ENCODE data around the gene ESD. TPM values are rescaled to one million over a fixed set of nuclear protein-coding genes. Genes with fewer than 3 reads are reported as not detected.

The ESD gene
- total RNA-seq, 1 experiment from 2014 or later: 78.8 TPM

DNA sequence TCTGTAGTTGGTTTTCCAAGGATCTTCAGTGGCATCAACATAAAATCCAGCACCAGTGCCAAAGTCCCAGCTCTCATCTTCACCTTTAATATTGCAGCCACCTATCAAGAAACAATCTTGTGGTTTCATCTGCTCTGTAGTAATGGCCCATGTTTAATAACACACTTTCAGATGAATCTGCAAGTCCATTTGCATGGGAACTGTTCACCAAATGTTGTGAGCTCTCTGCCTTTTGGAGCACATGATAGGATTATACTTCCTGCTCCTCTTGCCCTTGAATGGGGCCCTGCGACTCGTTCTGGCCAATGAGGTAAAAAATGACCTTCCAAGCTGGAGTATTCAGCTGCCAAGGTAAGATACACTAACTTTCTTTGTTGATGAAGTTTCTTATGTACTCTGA is 14.3 kb downstream of the ESD start:
- no peak overlapping the region for H2BK120ac ChIP-seq (ENCODE audit: low read depth, low read length, poor library complexity, severe bottlenecking)
- H3K56ac ChIP-seq (ENCODE audit: insufficient read length, low read depth, low read length): no peak overlapping the region
- H3K4me2 ChIP-seq (ENCODE audit: insufficient read depth, insufficient read length, low read length): no peak overlapping the region
- no peak overlapping the region for H2BK15ac ChIP-seq (ENCODE audit: low read depth, low read length)
- H4K20me1 ChIP-seq (ENCODE audit: control insufficient read depth, insufficient read depth, insufficient read length): no peaks in the 10 kb centered on the region
- no peaks in the 10 kb centered on the region for H3K27me3 ChIP-seq (ENCODE audit: insufficient read depth, low read length)
- H2BK12ac ChIP-seq (ENCODE audit: insufficient read length, low read depth, low read length): no peak overlapping the region
- H3K4ac ChIP-seq (ENCODE audit: low read depth, low read length): no peak overlapping the region
- no peaks in the 10 kb centered on the region for H3K4me1 ChIP-seq (ENCODE audit: insufficient read depth, low read length)
- H3K9me3 ChIP-seq (ENCODE audit: control insufficient read depth, low read depth, low read length): no peaks in the 10 kb centered on the region
- no peak overlapping the region for H3K18ac ChIP-seq (ENCODE audit: insufficient read length, low read depth, low read length)
- Mint-ChIP-seq H3K4me3 (no peak overlapping the region), H3K4me1 (no peaks in the 10 kb centered on the region), H3K27ac (no peak overlapping the region), H3K27me3 (ENCODE audit: low read depth) (no peaks in the 10 kb centered on the region), H3K9me3 (no peaks in the 10 kb centered on the region), H3K36me3 (ENCODE audit: insufficient read depth in 1 of 3, low read depth in 3 of 3) (peaks cover 4 to 58% (median 48%) of the 10 kb centered on the region in 3 experiments; a peak in 5 of 7 replicates)
- H3K9ac ChIP-seq (ENCODE audit: extremely low read depth, insufficient read length, low read length): no peak overlapping the region
- H3K79me2 ChIP-seq (ENCODE audit: insufficient read depth, low read length): no peaks in the 10 kb centered on the region
- no peak overlapping the region for H3K27ac ChIP-seq (ENCODE audit: insufficient read length, low read depth, low read length)
- H3K79me1 ChIP-seq (ENCODE audit: insufficient read depth, low read depth, low read length, poor library complexity, severe bottlenecking): no peaks in the 10 kb centered on the region
- no peak overlapping the region for H4K8ac ChIP-seq (replicated peaks; ENCODE audit: insufficient read length, low read depth, low read length)
- no peak overlapping the region for H2AK5ac ChIP-seq (ENCODE audit: insufficient read length, low read length)
- no peak overlapping the region for H3K23ac ChIP-seq (ENCODE audit: insufficient read length, low read depth, low read length)
- H2BK5ac ChIP-seq (ENCODE audit: insufficient read length, low read length): no peak overlapping the region
- H4K5ac ChIP-seq (ENCODE audit: insufficient read length, low read depth, low read length): no peak overlapping the region
- H3K14ac ChIP-seq (ENCODE audit: insufficient read depth, low read length): no peak overlapping the region
- no peak overlapping the region for H3T11ph ChIP-seq (ENCODE audit: low read length)
- WGBS (ENCODE audit: extremely low coverage, insufficient read length, low lambda C conversion rate): no CpG with 5 or more reads among the region's 2 CpGs
- no peak overlapping the region for H2AFZ ChIP-seq (ENCODE audit: low read length)
- no peak for DNase-seq
- H4K91ac ChIP-seq (ENCODE audit: insufficient read length, low read depth, low read length): no peak overlapping the region
- H3K23me2 ChIP-seq (ENCODE audit: insufficient read length, low read depth, low read length, poor library complexity, severe bottlenecking): no peaks in the 10 kb centered on the region
- no peak overlapping the region for H2BK20ac ChIP-seq (ENCODE audit: low read depth, low read length, poor library complexity, severe bottlenecking)
- TF ChIP-seq, protein P1, sequence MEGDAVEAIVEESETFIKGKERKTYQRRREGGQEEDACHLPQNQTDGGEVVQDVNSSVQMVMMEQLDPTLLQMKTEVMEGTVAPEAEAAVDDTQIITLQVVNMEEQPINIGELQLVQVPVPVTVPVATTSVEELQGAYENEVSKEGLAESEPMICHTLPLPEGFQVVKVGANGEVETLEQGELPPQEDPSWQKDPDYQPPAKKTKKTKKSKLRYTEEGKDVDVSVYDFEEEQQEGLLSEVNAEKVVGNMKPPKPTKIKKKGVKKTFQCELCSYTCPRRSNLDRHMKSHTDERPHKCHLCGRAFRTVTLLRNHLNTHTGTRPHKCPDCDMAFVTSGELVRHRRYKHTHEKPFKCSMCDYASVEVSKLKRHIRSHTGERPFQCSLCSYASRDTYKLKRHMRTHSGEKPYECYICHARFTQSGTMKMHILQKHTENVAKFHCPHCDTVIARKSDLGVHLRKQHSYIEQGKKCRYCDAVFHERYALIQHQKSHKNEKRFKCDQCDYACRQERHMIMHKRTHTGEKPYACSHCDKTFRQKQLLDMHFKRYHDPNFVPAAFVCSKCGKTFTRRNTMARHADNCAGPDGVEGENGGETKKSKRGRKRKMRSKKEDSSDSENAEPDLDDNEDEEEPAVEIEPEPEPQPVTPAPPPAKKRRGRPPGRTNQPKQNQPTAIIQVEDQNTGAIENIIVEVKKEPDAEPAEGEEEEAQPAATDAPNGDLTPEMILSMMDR (conservative IDR thresholded peaks at IDR 0.05): no peak
